GM12878 (cell line): ENCODE results near the gene RAPSN. TPM values are rescaled to one million over a fixed set of nuclear protein-coding genes. Genes with fewer than 3 reads are reported as not detected.

ENCODE experiments used
- ATAC-seq: fragments of 200-7000 bp; cut with Tn5 transposase; 3 replicates; pipeline ENCODE4 v1.9.1; 2020; ENCODE audit warnings: mild to moderate bottlenecking, moderate library complexity
- BruUV-seq: library from RNA; stranded (reverse); fragments of 400-500 nt; replicated peaks from 2 replicates; lab custom pipeline; 2021; lab: Mats Ljungman, UMichigan
- CTCF ChIA-PET: fragments of 300-600 bp; sonication (Branson Sonifier 250); formaldehyde crosslinking; extraction: SDS; loops from one replicate; lab custom pipeline; 2021; ENCODE audit warnings: inconsistent platforms; lab: Yijun Ruan, JAX
- POLR2A ChIA-PET: fragments of 350-600 bp; formaldehyde crosslinking; extraction: SDS; loops from one replicate; lab custom pipeline; 2021; ENCODE audit warnings: inconsistent platforms; lab: Charles Lee
- RAD21 ChIA-PET: fragments of 300-600 bp; sonication (Branson Sonifier 250); formaldehyde crosslinking; loops from one replicate; lab custom pipeline; 2023; ENCODE audit warnings: antibody characterized with exemption; ENCODE audit not compliant: unreplicated experiment; lab: Charles Lee
- SMC1A ChIA-PET: fragments of 300-600 bp; sonication (Branson Sonifier 250); formaldehyde crosslinking; loops from one replicate; lab custom pipeline; 2023; ENCODE audit not compliant: unreplicated experiment, uncharacterized antibody; lab: Charles Lee
- DNase-seq: peaks from one replicate; pipeline ENCODE4 v3.0.0-alpha.2; 2011; ENCODE audit warnings: low read depth, low spot score
- FAIRE-seq: peaks from 3 replicates; lab custom pipeline; 2011; peaks lifted over from hg19 to GRCh38; lab: Jason Lieb, UNC
- H2AFZ ChIP-seq: 2 replicates; pipeline ENCODE4 v1.6.0; 2011; ENCODE audit warnings: low read depth, low read length, control low read depth; ENCODE audit not compliant: control insufficient read depth
- H3K27ac ChIP-seq: 2 replicates; pipeline ENCODE4 v1.5.1; 2011; ENCODE audit warnings: control low read depth; ENCODE audit not compliant: control insufficient read depth, insufficient read depth
- H3K27me3 ChIP-seq, 2 experiments: replicated peaks in 1 of 2; 2 replicates each; pipeline versions ENCODE4 v1.6.0 to v1.6.1; 2011; ENCODE audit warnings: low read length in 1 of 2; ENCODE audit not compliant: control insufficient read depth in 2 of 2, insufficient read depth in 2 of 2
- H3K36me3 ChIP-seq, 2 experiments: 2 replicates each; pipeline ENCODE4 v1.5.1; 2011; ENCODE audit warnings: low read length in 1 of 2; ENCODE audit not compliant: control insufficient read depth in 2 of 2, insufficient read depth in 2 of 2
- H3K4me1 ChIP-seq: 2 replicates; pipeline ENCODE4 v1.6.1; 2011; ENCODE audit warnings: mild to moderate bottlenecking, low read length, moderate library complexity, mixed read lengths; ENCODE audit not compliant: control insufficient read depth, insufficient read depth
- H3K4me2 ChIP-seq: 2 replicates; pipeline ENCODE4 v1.6.0; 2011; ENCODE audit warnings: control low read depth; ENCODE audit not compliant: control insufficient read depth, insufficient read depth
- H3K4me3 ChIP-seq: fragments of 200-600 bp; sonication (generic); 2 replicates; pipeline ENCODE4 v1.5.1; 2016
- H3K79me2 ChIP-seq: 2 replicates; pipeline ENCODE4 v1.6.0; 2011; ENCODE audit warnings: low read length; ENCODE audit not compliant: control insufficient read depth, insufficient read depth
- H3K9ac ChIP-seq: 2 replicates; pipeline ENCODE4 v1.8.0; 2011; ENCODE audit warnings: low read length, control low read depth, mixed read lengths; ENCODE audit not compliant: control insufficient read depth, insufficient read depth
- H3K9me3 ChIP-seq: replicated peaks from 3 replicates; pipeline ENCODE4 v1.5.1; 2011; ENCODE audit warnings: mild to moderate bottlenecking, low read length; ENCODE audit not compliant: control insufficient read depth, insufficient read depth
- H4K20me1 ChIP-seq: 2 replicates; pipeline ENCODE4 v1.6.0; 2011; ENCODE audit not compliant: control insufficient read depth, insufficient read depth
- BACH1 ChIP-seq: fragments of 450-650 bp; IDR thresholded peaks from 2 replicates; pipeline ENCODE4 v1.6.1; 2017; ENCODE audit warnings: mild to moderate bottlenecking, borderline replicate concordance
- BRCA1 ChIP-seq: IDR thresholded peaks from 2 replicates; pipeline ENCODE4 v1.6.1; 2011; ENCODE audit warnings: low read depth, low read length, improper control_type of control experiment
- EED ChIP-seq: sonication (generic); IDR thresholded peaks from 2 replicates; pipeline ENCODE4 v1.6.1; 2016; ENCODE audit warnings: antibody characterized with exemption, low read depth
- GABPA ChIP-seq: IDR thresholded peaks from 2 replicates; pipeline ENCODE4 v1.6.1; 2014; ENCODE audit warnings: antibody characterized with exemption, low read depth, mild to moderate bottlenecking, inconsistent platforms
- IRF4 ChIP-seq: IDR thresholded peaks from 2 replicates; pipeline ENCODE4 v1.6.1; 2011; ENCODE audit warnings: low read depth, low read length
- KLF5 ChIP-seq: fragments of 450-650 bp; IDR thresholded peaks from 2 replicates; pipeline ENCODE4 v1.6.1; 2014; ENCODE audit warnings: mild to moderate bottlenecking; ENCODE audit not compliant: partially characterized antibody
- MXI1 ChIP-seq: fragments of 150-350 bp; IDR thresholded peaks from 2 replicates; pipeline ENCODE4 v1.6.1; 2011; ENCODE audit warnings: low read depth, mild to moderate bottlenecking, inconsistent platforms, low read length, improper control_type of control experiment
- MYC ChIP-seq: IDR thresholded peaks from 2 replicates; pipeline ENCODE4 v1.6.1; 2011; ENCODE audit warnings: mild to moderate bottlenecking, low read length, moderate library complexity, inconsistent platforms; ENCODE audit not compliant: insufficient read depth, insufficient replicate concordance, insufficient read length, severe bottlenecking
- NR2C1 ChIP-seq: fragments of 450-650 bp; IDR thresholded peaks from 2 replicates; pipeline ENCODE4 v1.6.1; 2017; ENCODE audit warnings: antibody characterized with exemption, mild to moderate bottlenecking, moderate library complexity
- NR2F1 ChIP-seq: fragments of 450-650 bp; conservative IDR thresholded peaks from 2 replicates; pipeline ENCODE4 v1.6.1; 2017; ENCODE audit warnings: mild to moderate bottlenecking
- POLR2AphosphoS5 ChIP-seq: IDR thresholded peaks from 2 replicates; pipeline ENCODE4 v1.6.1; 2011; ENCODE audit warnings: mild to moderate bottlenecking, low read length, inconsistent platforms
- SIX5 ChIP-seq: IDR thresholded peaks from 2 replicates; pipeline ENCODE4 v1.6.1; 2011; ENCODE audit warnings: mild to moderate bottlenecking, low read depth, low read length, moderate library complexity; ENCODE audit not compliant: severe bottlenecking
- SMAD5 ChIP-seq: IDR thresholded peaks from 2 replicates; pipeline ENCODE4 v1.6.1; 2016; ENCODE audit warnings: antibody characterized with exemption, low read depth
- SREBF2 ChIP-seq: IDR thresholded peaks from 2 replicates; pipeline ENCODE4 v1.6.1; 2012; ENCODE audit warnings: mild to moderate bottlenecking, low read length
- TAF1 ChIP-seq: IDR thresholded peaks from 2 replicates; pipeline ENCODE4 v1.6.1; 2011; ENCODE audit warnings: mild to moderate bottlenecking, low read depth, low read length, borderline replicate concordance
- TARDBP ChIP-seq: IDR thresholded peaks from 2 replicates; pipeline ENCODE4 v1.6.1; 2016; ENCODE audit warnings: borderline replicate concordance
- WGBS: methylation state at CpG from one replicate; pipeline ENCODE4 v1.1.6; 2016; ENCODE audit warnings: low lambda C conversion rate; ENCODE audit not compliant: insufficient replicate concordance, insufficient coverage; ENCODE audit errors: missing lambda C conversion rate; 5-methylcytosine and 5-hydroxymethylcytosine counted together
- in situ Hi-C: fragments of 300-500 bp; cut with MboI; formaldehyde crosslinking; loops from 9 replicates; pipeline ENCODE4 v1.14.3; 2018; ENCODE audit warnings: mixed read lengths
- intact Hi-C: fragments of 100-400 bp; cut with micrococcal nuclease; formaldehyde crosslinking; loops from one replicate; pipeline ENCODE4 v1.14.2; 2022; ENCODE audit not compliant: unreplicated experiment
- polyA plus RNA-seq, 11 experiments: library from polyadenylated mRNA; depleted of rRNA in 4 of 11; unstranded in 6 of 11; stranded (reverse) in 5 of 11; fragments of >200 nt; fragmentation: Nextera tagmentation in 4 of 11; fragmentation: Illumina TruSeq in 1 of 11; extraction: Ambion mirVana in 4 of 11; extraction: Trizol in 1 of 11; gene quantifications; 1 replicate in 1 of 11; 2 replicates in 10 of 11; pipeline versions ENCODE4 v1.2.1 to v1.2.3, GENCODE V29; 2011 to 2016; ENCODE audit warnings: inconsistent platforms in 2 of 11, missing spikeins in 2 of 11, low read depth in 1 of 11
- total RNA-seq, 4 experiments: library from RNA; depleted of rRNA in 3 of 4; stranded (reverse); fragments of >200 nt in 3 of 4; fragmentation: Illumina TruSeq in 1 of 4; extraction: Trizol in 1 of 4; gene quantifications; 2 replicates each; pipeline versions ENCODE4 v1.2.1 to v1.2.3, GENCODE V29; 2013 to 2021
- TF ChIP-seq, protein P1 (sequence below): fragments of 450-650 bp; IDR thresholded peaks from 2 replicates; pipeline ENCODE4 v1.6.1; 2017; ENCODE audit warnings: mild to moderate bottlenecking, moderate library complexity
- TF ChIP-seq, protein P2 (sequence below): IDR thresholded peaks from 2 replicates; pipeline ENCODE4 v1.6.1; 2012; ENCODE audit warnings: low read depth, low read length, improper control_type of control experiment
- TF ChIP-seq, protein P3 (sequence below): IDR thresholded peaks from 2 replicates; pipeline ENCODE4 v1.6.1; 2011; ENCODE audit warnings: mild to moderate bottlenecking, low read depth, low read length, moderate library complexity; ENCODE audit not compliant: insufficient replicate concordance

The RAPSN gene
- total and polyA plus RNA-seq, 10 of the 15 experiments (the other 5 are each of a cell fraction or from before 2014, with no cell fraction given), result 0.08 to 0.23 (median 0.14) TPM; not detected in 6

DNA sequence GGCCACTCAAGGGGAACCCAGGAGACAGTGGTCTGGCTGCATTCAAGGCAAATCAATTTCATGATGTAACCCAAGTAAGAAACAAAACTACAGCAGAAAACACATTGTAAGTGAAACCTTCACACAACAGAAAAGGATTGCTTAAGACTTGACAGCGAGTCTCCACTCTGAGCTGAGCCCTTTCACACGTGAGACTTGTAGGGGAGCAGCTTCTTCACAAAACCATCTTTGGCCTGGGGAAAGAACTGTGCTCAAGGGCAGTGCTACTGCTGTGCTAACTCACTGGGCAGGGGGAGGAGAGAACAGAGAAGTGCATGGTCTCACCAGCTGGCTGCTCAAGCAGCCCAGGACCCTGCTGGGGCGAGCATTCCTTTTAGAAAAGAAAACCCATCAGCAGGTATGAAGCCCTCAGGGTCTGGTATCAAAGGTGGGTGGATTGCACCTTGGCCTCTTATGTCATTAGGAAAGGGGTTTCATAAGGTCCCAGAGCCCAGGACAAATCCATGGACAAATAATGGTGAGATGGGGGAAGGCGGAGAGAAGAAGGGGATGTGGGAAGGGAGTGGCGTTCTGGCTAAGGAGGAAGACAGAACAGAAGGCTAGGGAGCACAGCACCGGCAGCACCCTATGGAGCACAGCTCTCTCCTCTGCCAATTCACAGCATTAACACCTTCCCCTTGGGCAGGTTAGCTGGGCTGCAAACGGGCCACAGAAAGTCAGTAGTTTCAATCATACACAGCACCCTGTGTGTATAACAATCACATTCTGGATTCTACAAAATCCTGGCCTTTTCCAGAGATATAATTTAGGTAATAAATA lies 20.6 kb upstream of the RAPSN start:
- RAD21 ChIA-PET, result interaction anchor here (0.6 kb wide), 1 partner anchor 1284 kb away, joined by 3 read pairs; no protein-coding TSS in a partner anchor
- intact Hi-C loops, result no loop called here
- H3K9me3 ChIP-seq, result no peaks in the 10 kb centered on the region
- DNase-seq, result no peak
- H3K4me2 ChIP-seq, result no peak overlapping the region
- SMC1A ChIA-PET, result interaction anchor here (0.6 to 0.7 kb wide), 2 partner anchors 109 to 170 kb away, joined by 3 read pairs; no protein-coding TSS in a partner anchor
- in situ Hi-C loops, result no loop called here
- no peak overlapping the region for H2AFZ ChIP-seq
- peaks cover 44 to 49% of the 10 kb centered on the region in 2 experiments for H3K36me3 ChIP-seq
- no peaks in the 10 kb centered on the region; the same call in 1 of the 2 replicates for H3K79me2 ChIP-seq
- no peak for ATAC-seq
- no peaks in the 10 kb centered on the region for H3K27me3 ChIP-seq
- H3K4me3 ChIP-seq, result no peak overlapping the region
- CTCF ChIA-PET, result no interaction called here
- BruUV-seq, result TSS peak; percentile 8
- no peak overlapping the region for H3K9ac ChIP-seq
- H3K4me1 ChIP-seq, result no peaks in the 10 kb centered on the region
- POLR2A ChIA-PET, result interaction anchor here (0.5 to 1.0 kb wide), 4 partner anchors 24 to 170 kb away, joined by 3 to 7 read pairs (median 4); no protein-coding TSS in a partner anchor
- FAIRE-seq, result no peak
- whole genome bisulfite sequencing, result 91% methylated on average over 7 of the region's 7 CpGs
- H3K27ac ChIP-seq, result no peak overlapping the region
- H4K20me1 ChIP-seq, result no peaks in the 10 kb centered on the region; the same call in 1 of the 2 replicates
- TF ChIP-seq GABPA (no peak), TARDBP (no peak), BACH1 (no peak), KLF5 (no peak), NR2C1 (no peak), EED (no peak), TAF1 (no peak), MYC (no peak), NR2F1 (no peak), SMAD5 (no peak), BRCA1 (no peak), POLR2AphosphoS5 (no peak), SIX5 (no peak), SREBF2 (no peak), MXI1 (no peak), IRF4 (no peak)
- TF ChIP-seq, protein P1, sequence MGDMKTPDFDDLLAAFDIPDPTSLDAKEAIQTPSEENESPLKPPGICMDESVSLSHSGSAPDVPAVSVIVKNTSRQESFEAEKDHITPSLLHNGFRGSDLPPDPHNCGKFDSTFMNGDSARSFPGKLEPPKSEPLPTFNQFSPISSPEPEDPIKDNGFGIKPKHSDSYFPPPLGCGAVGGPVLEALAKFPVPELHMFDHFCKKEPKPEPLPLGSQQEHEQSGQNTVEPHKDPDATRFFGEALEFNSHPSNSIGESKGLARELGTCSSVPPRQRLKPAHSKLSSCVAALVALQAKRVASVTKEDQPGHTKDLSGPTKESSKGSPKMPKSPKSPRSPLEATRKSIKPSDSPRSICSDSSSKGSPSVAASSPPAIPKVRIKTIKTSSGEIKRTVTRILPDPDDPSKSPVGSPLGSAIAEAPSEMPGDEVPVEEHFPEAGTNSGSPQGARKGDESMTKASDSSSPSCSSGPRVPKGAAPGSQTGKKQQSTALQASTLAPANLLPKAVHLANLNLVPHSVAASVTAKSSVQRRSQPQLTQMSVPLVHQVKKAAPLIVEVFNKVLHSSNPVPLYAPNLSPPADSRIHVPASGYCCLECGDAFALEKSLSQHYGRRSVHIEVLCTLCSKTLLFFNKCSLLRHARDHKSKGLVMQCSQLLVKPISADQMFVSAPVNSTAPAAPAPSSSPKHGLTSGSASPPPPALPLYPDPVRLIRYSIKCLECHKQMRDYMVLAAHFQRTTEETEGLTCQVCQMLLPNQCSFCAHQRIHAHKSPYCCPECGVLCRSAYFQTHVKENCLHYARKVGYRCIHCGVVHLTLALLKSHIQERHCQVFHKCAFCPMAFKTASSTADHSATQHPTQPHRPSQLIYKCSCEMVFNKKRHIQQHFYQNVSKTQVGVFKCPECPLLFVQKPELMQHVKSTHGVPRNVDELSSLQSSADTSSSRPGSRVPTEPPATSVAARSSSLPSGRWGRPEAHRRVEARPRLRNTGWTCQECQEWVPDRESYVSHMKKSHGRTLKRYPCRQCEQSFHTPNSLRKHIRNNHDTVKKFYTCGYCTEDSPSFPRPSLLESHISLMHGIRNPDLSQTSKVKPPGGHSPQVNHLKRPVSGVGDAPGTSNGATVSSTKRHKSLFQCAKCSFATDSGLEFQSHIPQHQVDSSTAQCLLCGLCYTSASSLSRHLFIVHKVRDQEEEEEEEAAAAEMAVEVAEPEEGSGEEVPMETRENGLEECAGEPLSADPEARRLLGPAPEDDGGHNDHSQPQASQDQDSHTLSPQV, result no peak
- TF ChIP-seq, protein P2, sequence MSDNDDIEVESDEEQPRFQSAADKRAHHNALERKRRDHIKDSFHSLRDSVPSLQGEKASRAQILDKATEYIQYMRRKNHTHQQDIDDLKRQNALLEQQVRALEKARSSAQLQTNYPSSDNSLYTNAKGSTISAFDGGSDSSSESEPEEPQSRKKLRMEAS, result no peak
- TF ChIP-seq, protein P3, sequence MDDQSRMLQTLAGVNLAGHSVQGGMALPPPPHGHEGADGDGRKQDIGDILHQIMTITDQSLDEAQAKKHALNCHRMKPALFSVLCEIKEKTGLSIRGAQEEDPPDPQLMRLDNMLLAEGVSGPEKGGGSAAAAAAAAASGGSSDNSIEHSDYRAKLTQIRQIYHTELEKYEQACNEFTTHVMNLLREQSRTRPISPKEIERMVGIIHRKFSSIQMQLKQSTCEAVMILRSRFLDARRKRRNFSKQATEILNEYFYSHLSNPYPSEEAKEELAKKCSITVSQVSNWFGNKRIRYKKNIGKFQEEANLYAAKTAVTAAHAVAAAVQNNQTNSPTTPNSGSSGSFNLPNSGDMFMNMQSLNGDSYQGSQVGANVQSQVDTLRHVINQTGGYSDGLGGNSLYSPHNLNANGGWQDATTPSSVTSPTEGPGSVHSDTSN, result no peak
